Mesenteric fat pad (tissue), 1 donor: ENCODE measurements around the gene ZNF331. TPM values are rescaled to one million over a fixed set of nuclear protein-coding genes. Genes with fewer than 3 reads are reported as not detected.
"Not testable (repeated sequence)": the region's sequence is repeated elsewhere in the genome, so short reads cannot be mapped to it uniquely, and the experiment has no call there.

Experiments
- DNase-seq: peaks from one replicate; pipeline ENCODE4 v3.0.0-alpha.2; 2020; ENCODE audit warnings: low spot score
- long read RNA-seq: library from polyadenylated mRNA; unstranded; transcript quantifications from one replicate; pipeline ENCODE4 v2.0.0, GENCODE V29; 2020
- total RNA-seq: library from RNA; stranded (reverse); fragmentation: NEBNext Ultra II Directional; extraction: Animal tissue kit (Norgen Biotek cat#: 25700); gene quantifications from one replicate; pipeline ENCODE4 v1.2.1, GENCODE V29; 2021
- donor health status: DM: yes; HTN: yes; CAD: no.

The ZNF331 gene
- 194 TPM for total RNA-seq
- long read RNA-seq, full-length matches to known transcripts, result 507 of 660 reads
- long read RNA-seq, partial matches to known transcripts, result 27 of 660 reads
- long read RNA-seq, other reads (novel, unspliced or antisense), result 126 of 660 reads

DNA sequence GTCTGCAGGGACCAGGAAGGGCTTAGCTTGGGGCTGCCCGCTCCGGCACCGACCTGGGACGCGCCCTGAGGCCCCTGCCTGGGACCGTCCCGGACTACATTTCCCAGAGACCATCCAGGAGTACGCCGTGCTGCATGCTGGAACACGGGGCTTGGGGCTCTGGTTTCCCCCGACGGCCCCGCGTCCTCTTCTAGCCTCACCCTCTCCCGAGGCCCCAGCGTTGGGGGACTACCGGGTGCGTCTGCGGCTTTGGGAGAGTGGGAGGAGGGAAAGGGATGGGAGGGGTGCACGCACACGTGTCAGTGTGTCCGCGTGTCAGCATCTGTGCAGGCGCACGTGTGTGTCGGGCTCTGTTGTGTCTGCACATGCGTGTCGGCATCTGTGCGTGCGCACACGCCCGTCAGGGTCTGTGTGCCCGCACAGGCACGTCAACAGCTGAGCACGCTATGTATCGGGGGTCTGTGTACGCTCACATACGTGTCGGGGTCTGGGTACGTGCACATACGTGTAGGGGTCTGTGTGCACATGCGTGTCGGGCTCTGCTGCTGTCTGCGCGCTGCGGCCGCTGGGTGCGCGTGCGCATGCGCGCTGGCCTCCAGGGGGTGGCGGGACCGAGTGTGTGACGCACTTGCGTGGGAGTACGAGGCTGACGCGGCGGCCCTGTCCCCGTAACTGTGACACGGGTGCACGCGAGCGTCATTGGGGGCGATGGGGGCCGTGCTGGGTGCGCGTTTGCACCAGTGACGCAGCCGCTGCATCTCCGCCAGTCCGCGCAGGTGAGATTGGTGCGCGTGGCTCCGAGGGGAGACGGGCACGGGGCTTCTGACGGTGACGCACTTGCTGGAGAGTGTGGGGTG lies at the start of gene ZNF331:
Gene ZNF331, plus strand, starts transcription at position 625 of the 857 bp plus-strand sequence. CDS start 31,232 bp downstream, outside the sequence.
- peak; percentile 95 for DNase-seq

- no peak for DNase-seq
Observed at GRCh38 chr19:53492153-53492552, 45.8 kb upstream of the ZNF331 start.

DNA sequence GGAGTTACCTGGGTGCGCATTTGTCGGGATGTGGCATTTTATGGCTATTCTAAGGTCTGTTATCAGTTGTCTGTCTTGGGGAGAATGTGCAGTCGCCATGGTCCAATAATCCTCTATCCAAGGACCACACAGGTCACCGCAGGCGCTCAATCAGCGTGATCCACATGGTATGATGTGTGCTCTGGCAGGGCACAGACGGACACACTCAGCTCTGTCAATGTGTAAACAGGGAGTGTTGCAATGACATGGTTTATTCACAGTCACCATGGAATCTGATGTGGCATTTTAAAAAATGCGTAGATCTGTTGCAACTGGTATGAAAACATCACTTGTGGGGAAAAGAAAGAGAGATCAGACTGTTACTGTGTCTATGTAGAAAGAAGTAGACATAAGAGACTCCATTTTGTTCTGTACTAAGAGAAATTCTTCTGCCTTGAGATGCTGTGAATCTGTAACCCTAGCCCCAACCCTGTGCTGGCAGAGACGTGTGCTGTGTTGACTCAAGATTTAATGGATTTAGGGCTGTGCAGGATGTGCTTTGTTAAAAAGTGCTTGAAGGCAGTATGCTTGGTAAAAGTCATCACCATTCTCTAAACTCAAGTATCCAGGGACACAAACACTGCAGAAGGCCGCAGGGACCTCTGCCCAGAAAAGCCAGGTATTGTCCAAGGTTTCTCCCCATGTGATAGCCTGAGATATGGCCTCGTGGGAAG lies 40.5 kb upstream of the ZNF331 start:
- not testable (repeated sequence) for DNase-seq

DNA sequence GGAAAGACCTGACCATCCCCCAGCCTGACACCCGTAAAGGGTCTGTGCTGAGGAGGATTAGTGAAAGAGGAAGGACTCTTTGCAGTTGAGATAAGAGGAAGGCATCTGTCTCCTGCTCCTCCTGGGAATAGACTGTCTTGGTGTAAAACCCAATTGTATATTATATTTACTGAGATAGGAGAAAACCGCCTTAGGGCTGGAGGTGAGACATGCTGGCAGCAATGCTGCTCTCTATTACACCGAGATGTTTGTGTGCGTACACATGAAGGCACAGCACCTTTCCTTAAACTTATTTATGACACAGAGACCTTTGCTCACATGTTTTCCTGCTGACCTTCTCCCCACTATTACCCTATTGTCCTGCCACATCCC lies 39.9 kb upstream of the ZNF331 start:
- DNase-seq, result not testable (repeated sequence)

- not testable (repeated sequence) for DNase-seq
Observed at GRCh38 chr19:53503151-53503550, 34.8 kb upstream of the ZNF331 start.

GRCh38 chr19:53503671-53504364 lies 34.1 kb upstream of the ZNF331 start:
- not testable (repeated sequence) for DNase-seq

GRCh38 chr19:53504365-53504703 lies 33.6 kb upstream of the ZNF331 start:
- not testable (repeated sequence) for DNase-seq

DNA sequence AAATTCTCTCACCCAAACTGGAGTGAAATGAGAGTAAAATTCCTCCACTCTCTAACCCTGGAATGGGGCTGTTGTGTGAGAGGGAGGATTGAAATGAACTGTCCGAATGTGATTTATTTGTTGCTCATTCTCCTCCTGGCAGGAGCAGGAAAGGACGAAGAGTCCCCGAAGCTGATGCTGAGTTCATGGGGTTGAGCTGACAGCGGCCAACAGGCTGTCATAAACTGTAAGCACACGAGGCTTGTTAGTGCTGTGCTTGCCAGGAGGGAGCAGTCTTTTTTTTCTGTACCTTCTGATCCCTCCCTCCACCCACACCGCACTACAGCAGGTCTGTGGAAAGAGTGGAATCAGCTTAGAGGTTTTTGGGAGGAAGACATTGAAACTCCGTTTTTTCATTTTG lies 33.1 kb upstream of the ZNF331 start:
- DNase-seq, result no peak

GRCh38 chr19:53506728-53507127 lies 31.2 kb upstream of the ZNF331 start:
- DNase-seq, result no peak

- DNase-seq, result no peak
Observed at GRCh38 chr19:53507523-53508442, 30.2 kb upstream of the ZNF331 start.

DNA sequence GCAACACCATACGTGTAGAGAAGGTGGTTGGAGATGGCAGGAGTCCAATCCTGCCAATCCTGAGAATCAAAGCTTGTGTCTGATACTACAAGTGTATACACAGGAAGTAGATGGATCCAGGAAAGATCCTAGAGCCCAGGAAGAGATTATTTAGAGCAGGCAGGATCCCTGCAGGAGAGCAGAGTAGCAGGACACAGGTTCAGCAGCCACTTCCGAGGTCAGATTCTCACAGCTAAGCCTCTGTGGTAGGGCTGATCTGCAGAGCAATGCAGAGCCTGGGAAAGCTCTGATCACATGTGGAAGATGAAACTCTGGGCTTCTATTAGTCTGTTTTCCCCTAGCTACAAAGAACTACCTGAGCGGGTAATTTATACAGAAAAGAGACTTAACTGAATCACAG lies 28.5 kb upstream of the ZNF331 start:
- no peak for DNase-seq

DNA sequence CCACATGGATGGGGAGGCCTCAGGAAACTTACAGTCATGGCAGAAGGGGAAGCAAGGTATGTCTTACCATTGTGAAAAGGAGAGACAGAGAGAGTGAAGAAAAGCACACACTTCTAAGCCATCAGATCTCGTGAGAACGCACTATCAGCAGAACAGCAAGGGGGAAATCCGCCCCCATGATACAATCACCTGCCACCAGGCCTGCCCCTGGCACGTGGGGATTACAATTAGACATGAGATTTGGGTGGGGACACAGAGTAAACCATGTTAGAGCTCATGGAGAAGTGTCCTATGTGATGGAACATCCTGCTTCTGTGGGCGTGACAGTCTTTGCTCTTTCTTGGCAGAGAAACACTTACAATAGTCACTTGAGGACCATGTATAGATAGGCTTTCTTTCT lies 28.1 kb upstream of the ZNF331 start:
- DNase-seq, result no peak

- no peak for DNase-seq
Observed at GRCh38 chr19:53511357-53511756, 26.6 kb upstream of the ZNF331 start.

DNA sequence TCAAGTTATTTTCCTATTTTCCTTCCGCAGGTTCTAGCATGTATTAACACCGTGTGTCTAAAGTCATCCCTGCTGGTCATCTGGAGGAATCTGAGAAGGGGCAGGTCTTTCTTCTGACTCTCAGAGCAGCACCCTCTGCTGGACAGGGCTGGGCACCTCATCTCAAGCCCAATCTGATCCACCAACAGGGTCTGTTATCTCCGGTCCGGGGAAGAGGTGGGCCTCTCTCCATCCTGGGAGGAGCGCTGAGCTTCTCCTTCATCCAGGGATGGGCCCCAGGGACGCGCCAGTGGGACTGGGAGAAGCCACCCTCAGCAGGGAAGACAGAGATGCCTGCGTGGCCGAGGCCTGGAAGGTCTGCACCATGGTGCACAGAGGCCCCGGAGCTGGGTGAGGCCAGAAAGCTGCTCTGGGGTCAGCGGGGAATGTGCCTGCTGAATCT lies 26.0 kb upstream of the ZNF331 start:
- no peak for DNase-seq

DNA sequence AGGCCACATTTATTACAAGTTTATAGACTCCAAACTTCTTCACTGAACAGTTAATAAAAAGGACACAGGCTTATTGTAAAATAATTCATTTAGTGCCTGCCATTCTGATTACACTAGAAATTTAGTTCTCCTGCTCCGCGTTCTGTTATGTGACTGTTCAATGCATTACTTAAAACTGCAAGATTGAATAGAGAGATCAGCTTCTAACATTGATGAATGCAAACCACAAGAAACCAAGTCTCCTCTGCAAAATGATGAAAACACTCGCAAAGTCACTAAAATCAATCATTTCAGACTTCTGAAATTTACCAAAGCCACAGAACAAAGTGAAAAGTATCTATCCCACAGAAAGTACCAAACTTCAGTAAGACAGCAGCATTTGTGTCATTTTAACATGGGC lies 22.9 kb upstream of the ZNF331 start:
- DNase-seq, result not testable (repeated sequence)

- no peak for DNase-seq
Observed at GRCh38 chr19:53517114-53517741, 20.7 kb upstream of the ZNF331 start.

DNA sequence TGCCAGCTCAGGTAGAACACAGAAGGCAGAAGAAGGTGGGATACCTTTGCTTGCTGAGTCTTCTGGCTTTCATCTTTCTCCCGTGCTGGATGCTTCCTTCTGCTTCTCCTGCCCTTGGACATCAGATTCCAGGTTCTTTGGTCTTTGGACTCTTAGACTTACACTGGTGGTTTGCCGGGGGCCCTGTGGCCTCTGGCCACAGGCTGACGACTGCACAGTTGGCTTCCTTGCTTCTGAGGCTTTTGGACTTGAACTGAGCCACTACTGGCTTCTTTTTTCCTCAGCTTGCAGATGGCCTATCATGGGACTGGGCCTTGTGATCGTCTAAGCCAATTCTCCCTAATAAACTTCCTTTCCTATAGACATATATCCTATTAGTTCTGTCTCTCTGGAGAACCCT lies 19.8 kb upstream of the ZNF331 start:
- DNase-seq, result no peak

DNA sequence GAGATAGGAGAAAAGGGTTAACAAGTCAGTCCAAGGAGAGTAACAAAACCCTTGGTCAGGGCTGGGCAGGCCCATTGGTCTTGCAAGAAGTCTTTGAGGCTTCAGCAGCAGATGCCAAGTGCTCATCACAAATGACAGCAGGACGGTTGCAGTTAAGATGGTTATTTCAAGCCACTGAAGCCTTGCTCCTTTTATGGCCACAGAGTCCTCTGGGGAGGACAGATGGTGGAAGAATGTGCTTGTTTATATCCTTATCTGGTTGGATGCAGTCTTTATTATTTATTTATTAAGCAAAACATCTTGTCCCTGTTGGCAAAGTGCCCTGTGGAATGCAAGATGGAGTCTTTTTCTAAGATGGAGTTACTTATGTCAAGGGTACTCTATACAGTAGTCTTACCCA lies 19.2 kb upstream of the ZNF331 start:
- no peak for DNase-seq

DNA sequence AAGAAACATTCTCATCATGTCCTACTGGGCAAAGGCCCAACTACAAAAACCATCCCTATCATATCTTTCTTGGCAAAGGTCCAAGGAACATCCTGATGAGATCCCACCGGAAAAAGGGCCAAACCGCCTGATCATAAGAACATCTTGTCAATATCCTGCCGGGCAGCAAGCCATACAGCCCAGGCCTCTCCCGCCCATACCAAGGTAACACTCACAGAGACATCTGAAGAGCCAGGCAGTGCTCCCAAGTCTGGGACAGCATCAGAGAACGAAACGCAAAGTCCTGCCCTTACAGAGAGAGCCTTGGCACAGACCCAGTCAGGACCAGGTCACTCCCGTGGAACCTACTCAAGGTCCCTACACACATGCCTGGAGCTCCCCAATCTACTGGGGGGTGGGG lies 18.5 kb upstream of the ZNF331 start:
- DNase-seq, result no peak

DNA sequence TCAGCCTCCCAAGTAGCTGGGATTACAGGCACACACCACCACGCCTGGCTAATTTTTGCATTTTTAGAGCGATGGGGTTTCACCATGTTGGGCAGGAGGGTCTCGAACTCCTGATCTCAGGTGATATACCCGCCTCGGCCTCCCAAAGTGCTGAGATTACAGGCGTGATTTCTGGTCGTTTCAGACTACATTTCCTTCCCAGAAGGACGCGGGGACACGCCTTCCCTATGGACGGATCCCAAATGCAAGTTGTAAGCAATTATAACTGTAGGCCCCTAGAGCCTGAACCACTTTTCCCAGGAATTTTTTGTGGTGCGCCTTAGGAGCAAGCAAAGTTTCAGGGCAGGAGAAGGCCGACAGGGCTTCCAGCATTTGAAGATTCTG lies 17.8 kb upstream of the ZNF331 start:
- no peak for DNase-seq
